HCT116 (cell line): ENCODE results near the gene EME1. TPM values are rescaled to one million over a fixed set of nuclear protein-coding genes. Genes with fewer than 3 reads are reported as not detected.

Experiments used
- ATAC-seq: fragments of 200-7000 bp; cut with Tn5 transposase; 2 replicates; pipeline ENCODE4 v1.9.1; 2020; ENCODE audit warnings: mild to moderate bottlenecking, moderate library complexity
- BruUV-seq: library from RNA; stranded (reverse); fragments of 400-500 nt; replicated peaks from 2 replicates; lab custom pipeline; 2021; lab: Mats Ljungman, UMichigan
- CTCF ChIA-PET: fragments of 300-600 bp; sonication (Branson Sonifier 250); formaldehyde crosslinking; loops from one replicate; lab custom pipeline; 2021; ENCODE audit warnings: antibody characterized with exemption; lab: Charles Lee
- POLR2A ChIA-PET: fragments of 300-600, 350-600 bp; sonication (Branson Sonifier 250); formaldehyde crosslinking; loops from one replicate; lab custom pipeline; 2021; ENCODE audit warnings: antibody characterized with exemption; lab: Charles Lee
- RAD21 ChIA-PET, 2 experiments: fragments of 300-600 bp; sonication (Branson Sonifier 250); formaldehyde crosslinking; loops; one replicate each; lab custom pipeline; 2023; ENCODE audit warnings: low total read pairs in 2 of 2; ENCODE audit not compliant: uncharacterized antibody in 2 of 2, unreplicated experiment in 2 of 2, low non-redundant PET in 1 of 2; lab: Charles Lee
- DNase-seq: peaks from one replicate; pipeline ENCODE4 v3.0.0-alpha.2; 2010; ENCODE audit warnings: low read depth, low spot score
- H2AFZ ChIP-seq: fragments of 200-600 bp; shearing (Covaris generic), sonication (generic); 2 replicates; pipeline ENCODE4 v1.6.1; 2017; ENCODE audit warnings: low read depth, mixed run types, mixed read lengths, antibody characterized with exemption, low read length; ENCODE audit not compliant: poor library complexity, severe bottlenecking
- H3K27ac ChIP-seq: 2 replicates; pipeline ENCODE4 v1.5.1; 2012; ENCODE audit warnings: low read depth, low read length
- H3K27me3 ChIP-seq: fragments of 200-600 bp; sonication (generic); 2 replicates; pipeline ENCODE4 v1.6.1; 2016; ENCODE audit warnings: mixed run types, low read length, mixed read lengths; ENCODE audit not compliant: insufficient read depth
- H3K36me3 ChIP-seq, 2 experiments: fragments of 200-500 bp in 1 of 2; fragments of 200-600 bp in 1 of 2; sonication (Bioruptor generic) in 1 of 2; sonication (generic) in 1 of 2; 2 replicates each; pipeline versions ENCODE4 v1.5.1 to v1.6.1; 2014 to 2016; ENCODE audit warnings: low read length in 2 of 2, inconsistent platforms in 1 of 2, mixed read lengths in 1 of 2, mixed run types in 1 of 2; ENCODE audit not compliant: insufficient read depth in 2 of 2, control insufficient read depth in 1 of 2
- H3K4me1 ChIP-seq, 2 experiments: fragments of 200-600 bp in 1 of 2; sonication (generic) in 1 of 2; 2 replicates each; pipeline versions ENCODE4 v1.5.1 to v1.6.1; 2012 to 2017; ENCODE audit warnings: low read length in 2 of 2, inconsistent platforms in 1 of 2, mild to moderate bottlenecking in 1 of 2, mixed read lengths in 1 of 2, mixed run types in 1 of 2, moderate library complexity in 1 of 2; ENCODE audit not compliant: insufficient read depth in 2 of 2, control insufficient read depth in 1 of 2
- H3K4me2 ChIP-seq: fragments of 200-600 bp; sonication (generic); 2 replicates; pipeline ENCODE4 v1.6.1; 2017; ENCODE audit warnings: mixed run types, low read length, mixed read lengths
- H3K4me3 ChIP-seq, 2 experiments: fragments of 200-600 bp in 1 of 2; sonication (generic) in 1 of 2; replicated peaks in 1 of 2; 2 replicates each; pipeline ENCODE4 v1.5.1; 2011 to 2016; ENCODE audit warnings: low read length in 2 of 2, control low read depth in 1 of 2, low read depth in 1 of 2, mild to moderate bottlenecking in 1 of 2, mixed read lengths in 1 of 2, mixed run types in 1 of 2
- H3K79me2 ChIP-seq: fragments of 200-600 bp; sonication (generic); 2 replicates; pipeline ENCODE4 v1.6.1; 2017; ENCODE audit warnings: mild to moderate bottlenecking, mixed run types, low read length, moderate library complexity, mixed read lengths; ENCODE audit not compliant: insufficient read depth
- H3K9ac ChIP-seq: fragments of 200-600 bp; sonication (generic); 2 replicates; pipeline ENCODE4 v1.6.1; 2016; ENCODE audit warnings: low read length, mixed read lengths
- H3K9me2 ChIP-seq: fragments of 200-600 bp; sonication (generic), shearing (Covaris generic); 2 replicates; pipeline ENCODE4 v1.6.1; 2017; ENCODE audit warnings: mixed run types, mild to moderate bottlenecking, moderate library complexity; ENCODE audit not compliant: insufficient read depth
- H3K9me3 ChIP-seq, 2 experiments: fragments of 200-500 bp in 1 of 2; fragments of 200-600 bp in 1 of 2; sonication (Bioruptor generic) in 1 of 2; sonication (generic) in 1 of 2; 2 replicates each; pipeline ENCODE4 v1.6.1; 2014 to 2017; ENCODE audit warnings: low read length in 2 of 2, mixed read lengths in 2 of 2, inconsistent platforms in 1 of 2, low read depth in 1 of 2, mild to moderate bottlenecking in 1 of 2, mixed run types in 1 of 2, moderate library complexity in 1 of 2; ENCODE audit not compliant: control insufficient read depth in 1 of 2, insufficient read depth in 1 of 2
- H4K20me1 ChIP-seq: fragments of 200-600 bp; sonication (generic), shearing (Covaris generic); 2 replicates; pipeline ENCODE4 v1.6.1; 2017; ENCODE audit warnings: mixed run types, mild to moderate bottlenecking, moderate library complexity; ENCODE audit not compliant: insufficient read depth
- ATF3 ChIP-seq: IDR thresholded peaks from 2 replicates; pipeline ENCODE4 v1.6.1; 2012
- CBX3 ChIP-seq: IDR thresholded peaks from 2 replicates; pipeline ENCODE4 v1.6.1; 2012; ENCODE audit warnings: low read depth
- CEBPB ChIP-seq: IDR thresholded peaks from 2 replicates; pipeline ENCODE4 v1.6.1; 2012; ENCODE audit warnings: low read depth
- CTCF ChIP-seq, 3 experiments: fragments of 200-600 bp in 1 of 3; sonication (generic) in 1 of 3; IDR thresholded peaks in 2 of 3; conservative IDR thresholded peaks in 1 of 3; 2 replicates each; pipeline ENCODE4 v1.5.1; 2012 to 2017; ENCODE audit warnings: low read depth in 2 of 3, low read length in 2 of 3, antibody characterized with exemption in 1 of 3, borderline replicate concordance in 1 of 3, control low read depth in 1 of 3, mild to moderate bottlenecking in 1 of 3, mixed read lengths in 1 of 3, mixed run types in 1 of 3, moderate library complexity in 1 of 3; ENCODE audit not compliant: insufficient read depth in 1 of 3
- EGR1 ChIP-seq: IDR thresholded peaks from 2 replicates; pipeline ENCODE4 v1.6.1; 2012; ENCODE audit warnings: low read depth
- ELF1 ChIP-seq: IDR thresholded peaks from 2 replicates; pipeline ENCODE4 v1.6.1; 2012; ENCODE audit warnings: low read depth, borderline replicate concordance
- EZH2 ChIP-seq: fragments of 200-600 bp; sonication (generic); IDR thresholded peaks from 2 replicates; pipeline ENCODE4 v1.6.1; 2017; ENCODE audit warnings: antibody characterized with exemption, mixed run types
- EZH2phosphoT487 ChIP-seq: fragments of 200-600 bp; IDR thresholded peaks from 2 replicates; pipeline ENCODE4 v1.6.1; 2018; ENCODE audit warnings: antibody characterized with exemption, borderline replicate concordance
- MAX ChIP-seq: IDR thresholded peaks from 2 replicates; pipeline ENCODE4 v1.6.1; 2012
- POLR2A ChIP-seq: IDR thresholded peaks from 2 replicates; pipeline ENCODE4 v1.7.0; 2011; ENCODE audit warnings: borderline replicate concordance; ENCODE audit not compliant: insufficient read depth, insufficient read length; ENCODE audit errors: extremely low read depth
- POLR2AphosphoS5 ChIP-seq: IDR thresholded peaks from 2 replicates; pipeline ENCODE4 v1.6.1; 2011; ENCODE audit warnings: mild to moderate bottlenecking, low read depth, low read length, moderate library complexity
- RAD21 ChIP-seq: IDR thresholded peaks from 2 replicates; pipeline ENCODE4 v1.6.1; 2012; ENCODE audit warnings: low read depth, mild to moderate bottlenecking
- REST ChIP-seq: IDR thresholded peaks from 2 replicates; pipeline ENCODE4 v1.6.1; 2012; ENCODE audit warnings: low read depth
- SIN3A ChIP-seq: IDR thresholded peaks from 2 replicates; pipeline ENCODE4 v1.6.1; 2012; ENCODE audit warnings: low read depth
- SP1 ChIP-seq: IDR thresholded peaks from 2 replicates; pipeline ENCODE4 v1.6.1; 2012; ENCODE audit warnings: low read depth
- SRF ChIP-seq: IDR thresholded peaks from 2 replicates; pipeline ENCODE4 v1.6.1; 2012; ENCODE audit warnings: low read depth
- TCF7L2 ChIP-seq: IDR thresholded peaks from 2 replicates; pipeline ENCODE4 v1.7.0; 2011; ENCODE audit warnings: borderline replicate concordance, inconsistent platforms; ENCODE audit not compliant: insufficient read depth, insufficient read length; ENCODE audit errors: extremely low read depth
- YY1 ChIP-seq: IDR thresholded peaks from 2 replicates; pipeline ENCODE4 v1.6.1; 2011; ENCODE audit warnings: low read length, low read depth, moderate library complexity, mild to moderate bottlenecking; ENCODE audit not compliant: insufficient replicate concordance; ENCODE audit errors: extremely low read depth
- ZBTB33 ChIP-seq: IDR thresholded peaks from 2 replicates; pipeline ENCODE4 v1.6.1; 2011; ENCODE audit warnings: mild to moderate bottlenecking, low read length, moderate library complexity; ENCODE audit not compliant: insufficient replicate concordance; ENCODE audit errors: extremely low read depth
- ZNF274 ChIP-seq: fragments of 200-500 bp; sonication (Bioruptor generic); IDR thresholded peaks from 2 replicates; pipeline ENCODE4 v1.6.1; 2014; ENCODE audit warnings: mild to moderate bottlenecking, low read depth, low read length, inconsistent platforms
- intact Hi-C: fragments of 100-400 bp; cut with micrococcal nuclease; formaldehyde crosslinking; loops from 2 replicates; pipeline ENCODE4 v1.10.0; 2022
- total RNA-seq: library from RNA; stranded (reverse); gene quantifications from one replicate; pipeline ENCODE4 v1.2.1, GENCODE V29; 2021; ENCODE audit not compliant: unreplicated experiment

EME1 gene
- total RNA-seq, 1 experiment from 2014 or later, result 31.8 TPM

- intact Hi-C loops, result no loop called here
- H3K27ac ChIP-seq, result no peak overlapping the region
- ChIA-PET CTCF (interaction anchor here (2.1 kb wide), 1 partner anchor 9 kb away, joined by 16 read pairs; the partner anchor contains the start of gene LRRC59), POLR2A (interaction anchor here (1.2 kb wide), 1 partner anchor 9 kb away, joined by 4 read pairs; the partner anchor contains the start of gene LRRC59), RAD21 (no interaction called here)
- no peaks in the 10 kb centered on the region for H3K36me3 ChIP-seq
- no peak for TF ChIP-seq REST
- TF ChIP-seq ELF1, result no peak
- TF ChIP-seq SIN3A, result no peak
- no peak for TF ChIP-seq YY1
- no peak for TF ChIP-seq SRF
- no peak for TF ChIP-seq ZBTB33
- TF ChIP-seq POLR2A, result no peak
- no peak for TF ChIP-seq MAX
- no peak for TF ChIP-seq ZNF274
- no peak for TF ChIP-seq EZH2phosphoT487
- no peak for TF ChIP-seq CBX3
- TF ChIP-seq EZH2, result no peak
- TF ChIP-seq TCF7L2, result no peak
- TF ChIP-seq ATF3, result no peak
- TF ChIP-seq RAD21, result no peak
- no peak for TF ChIP-seq CEBPB
- TF ChIP-seq CTCF (IDR thresholded peaks at IDR 0.05 in 2 of 3, conservative IDR thresholded peaks at IDR 0.05 in 1 of 3; ENCODE audit: borderline replicate concordance in 1 of 3, insufficient read depth in 1 of 3, low read depth in 2 of 3, low read length in 2 of 3), result no peak
- TF ChIP-seq POLR2AphosphoS5, result no peak
- no peak for TF ChIP-seq EGR1
- TF ChIP-seq SP1, result no peak
- H3K79me2 ChIP-seq, result no peaks in the 10 kb centered on the region
- no peak for ATAC-seq
- BruUV-seq, result no TSS peak
- no peaks in the 10 kb centered on the region for H3K4me1 ChIP-seq
- H3K4me2 ChIP-seq, result no peak overlapping the region
- H3K9ac ChIP-seq, result no peak overlapping the region
- H3K9me3 ChIP-seq, result no peaks in the 10 kb centered on the region
- DNase-seq, result no peak
- no peaks in the 10 kb centered on the region for H3K9me2 ChIP-seq
- no peaks in the 10 kb centered on the region for H3K27me3 ChIP-seq
- no peak overlapping the region for H3K4me3 ChIP-seq
- H2AFZ ChIP-seq, result no peak overlapping the region
- H4K20me1 ChIP-seq, result no peaks in the 10 kb centered on the region
Observed at GRCh38 chr17:50406578-50406977, 33.5 kb downstream of the EME1 start.
